GM10266 (cell line): ENCODE data around the gene SNX10.
A peak's percentile ranks its signal among the peaks of the same experiment; 100 is the strongest.

ENCODE experiments used
- DNase-seq: peaks from one replicate; pipeline ENCODE4 v3.0.0; 2012; ENCODE audit errors: extremely low spot score
- CTCF ChIP-seq: IDR thresholded peaks from 2 replicates; pipeline ENCODE4 v1.5.1; 2012; ENCODE audit warnings: mild to moderate bottlenecking, low read depth; ENCODE audit not compliant: control insufficient read depth, insufficient read depth; ENCODE audit errors: missing control alignments

Gene SNX10

GRCh38 chr7:26326211-26326610 lies 34.5 kb downstream of the SNX10 start:
- no peak for DNase-seq
- no peak for TF ChIP-seq CTCF

- no peak for DNase-seq
- no peak for TF ChIP-seq CTCF
Observed at GRCh38 chr7:26328498-26329390, 37.1 kb downstream of the SNX10 start.

GRCh38 chr7:26329520-26330255 lies 38.0 kb downstream of the SNX10 start:
- peak; percentile 30 for DNase-seq
- no peak for TF ChIP-seq CTCF

- no peak for DNase-seq
- no peak for TF ChIP-seq CTCF
Observed at GRCh38 chr7:26331113-26331512, 39.5 kb downstream of the SNX10 start.

GRCh38 chr7:26331789-26332188 lies 40.1 kb downstream of the SNX10 start:
- no peak for TF ChIP-seq CTCF
- DNase-seq = no peak

- TF ChIP-seq CTCF = no peak
- no peak for DNase-seq
Observed at GRCh38 chr7:26332698-26333097, 41.0 kb downstream of the SNX10 start.
